ENCODE measurements around the gene RBFOX2. TPM values are rescaled to one million over a fixed set of nuclear protein-coding genes. Genes with fewer than 3 reads are reported as not detected.

Gene RBFOX2
- total RNA-seq, 1 donor from 2014 or later = 70.0 TPM

DNA sequence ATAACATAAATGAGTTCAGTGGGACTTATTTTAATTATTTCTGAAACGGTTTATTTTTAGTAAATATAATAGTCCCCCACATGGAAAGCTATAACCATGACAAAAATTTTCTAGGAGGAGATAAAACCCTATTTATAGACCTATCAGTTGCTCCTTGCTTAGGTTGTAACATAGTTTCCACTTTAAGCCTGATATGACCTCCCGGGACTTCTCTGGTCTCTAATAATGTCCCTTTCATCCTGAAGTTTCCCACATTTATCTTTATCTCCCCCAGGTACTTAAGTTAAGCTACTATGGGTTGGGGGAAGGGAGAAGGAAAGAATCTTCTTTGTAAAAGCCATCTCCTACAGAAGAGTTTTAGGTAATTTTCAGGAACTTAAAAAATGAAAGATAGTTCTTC is 117.7 kb downstream of the RBFOX2 start:
- Histone ChIP-seq H3K9me3 (no peaks in the 10 kb centered on the region), H3K27me3 (no peaks in the 10 kb centered on the region), H3K27ac (no peak overlapping the region), H3K4me1 (peaks cover 44% of the 10 kb centered on the region), H3K4me3 (no peak overlapping the region), H3K36me3 (no peaks in the 10 kb centered on the region)
- no peak for DNase-seq (ENCODE audit: extremely low spot score in 2 of 2)
- intact Hi-C loops (cut with DNase I) = no loop called here
- TF ChIP-seq POLR2AphosphoS5 (IDR thresholded peaks at IDR 0.05; ENCODE audit: insufficient read depth in 1 of 2, low read depth in 1 of 2) (no peak), POLR2A (IDR thresholded peaks at IDR 0.05) (no peak)
- TF ChIP-seq, protein P1, sequence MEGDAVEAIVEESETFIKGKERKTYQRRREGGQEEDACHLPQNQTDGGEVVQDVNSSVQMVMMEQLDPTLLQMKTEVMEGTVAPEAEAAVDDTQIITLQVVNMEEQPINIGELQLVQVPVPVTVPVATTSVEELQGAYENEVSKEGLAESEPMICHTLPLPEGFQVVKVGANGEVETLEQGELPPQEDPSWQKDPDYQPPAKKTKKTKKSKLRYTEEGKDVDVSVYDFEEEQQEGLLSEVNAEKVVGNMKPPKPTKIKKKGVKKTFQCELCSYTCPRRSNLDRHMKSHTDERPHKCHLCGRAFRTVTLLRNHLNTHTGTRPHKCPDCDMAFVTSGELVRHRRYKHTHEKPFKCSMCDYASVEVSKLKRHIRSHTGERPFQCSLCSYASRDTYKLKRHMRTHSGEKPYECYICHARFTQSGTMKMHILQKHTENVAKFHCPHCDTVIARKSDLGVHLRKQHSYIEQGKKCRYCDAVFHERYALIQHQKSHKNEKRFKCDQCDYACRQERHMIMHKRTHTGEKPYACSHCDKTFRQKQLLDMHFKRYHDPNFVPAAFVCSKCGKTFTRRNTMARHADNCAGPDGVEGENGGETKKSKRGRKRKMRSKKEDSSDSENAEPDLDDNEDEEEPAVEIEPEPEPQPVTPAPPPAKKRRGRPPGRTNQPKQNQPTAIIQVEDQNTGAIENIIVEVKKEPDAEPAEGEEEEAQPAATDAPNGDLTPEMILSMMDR (IDR thresholded peaks at IDR 0.05) = no peak

DNA sequence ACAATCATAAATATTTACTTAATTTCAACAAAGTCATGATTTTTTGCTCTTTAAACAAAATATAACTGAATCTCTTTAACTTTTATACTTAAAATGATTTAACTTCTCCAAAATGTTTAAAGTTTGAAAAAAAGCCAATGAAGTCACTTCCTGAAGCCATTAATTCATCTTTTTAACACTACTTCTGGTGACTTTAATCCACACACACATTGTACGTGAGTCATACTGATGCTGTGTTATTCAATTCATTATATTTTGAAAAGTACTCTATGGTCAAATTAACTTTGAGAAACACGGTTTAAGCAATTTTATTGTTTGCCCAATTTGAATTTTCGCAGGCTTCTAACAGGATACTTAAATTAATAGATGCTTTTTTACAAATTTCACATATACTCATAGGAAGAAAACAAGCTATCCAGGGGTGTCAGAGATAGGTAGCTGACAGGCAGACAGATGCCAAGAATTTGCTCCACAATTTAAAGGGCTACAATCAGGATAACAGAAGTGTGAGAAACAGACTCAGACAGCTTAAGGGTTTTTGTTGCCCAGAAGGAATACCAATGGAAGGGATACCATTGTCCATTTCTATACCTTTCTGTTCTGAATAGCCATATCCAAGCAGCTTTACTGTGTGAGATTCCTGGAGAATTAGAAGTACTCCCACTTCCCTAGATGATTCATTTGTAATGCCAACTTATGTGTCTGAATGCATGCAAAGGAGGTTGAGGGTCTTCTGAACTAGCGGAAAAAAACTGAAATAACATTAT is 118.4 kb downstream of the RBFOX2 start:
- DNase-seq (ENCODE audit: extremely low spot score in 2 of 2) = no peak
- intact Hi-C loops (cut with DNase I) = no loop called here
- Histone ChIP-seq H3K36me3 (no peaks in the 10 kb centered on the region), H3K9me3 (no peaks in the 10 kb centered on the region), H3K27ac (no peak overlapping the region), H3K4me3 (no peak overlapping the region), H3K4me1 (peaks cover 44% of the 10 kb centered on the region), H3K27me3 (no peaks in the 10 kb centered on the region)
- TF ChIP-seq POLR2A (IDR thresholded peaks at IDR 0.05) = no peak
- TF ChIP-seq, protein P1 (IDR thresholded peaks at IDR 0.05) = no peak
- TF ChIP-seq POLR2AphosphoS5 (IDR thresholded peaks at IDR 0.05; ENCODE audit: insufficient read depth in 1 of 2, low read depth in 1 of 2) = no peak

DNA sequence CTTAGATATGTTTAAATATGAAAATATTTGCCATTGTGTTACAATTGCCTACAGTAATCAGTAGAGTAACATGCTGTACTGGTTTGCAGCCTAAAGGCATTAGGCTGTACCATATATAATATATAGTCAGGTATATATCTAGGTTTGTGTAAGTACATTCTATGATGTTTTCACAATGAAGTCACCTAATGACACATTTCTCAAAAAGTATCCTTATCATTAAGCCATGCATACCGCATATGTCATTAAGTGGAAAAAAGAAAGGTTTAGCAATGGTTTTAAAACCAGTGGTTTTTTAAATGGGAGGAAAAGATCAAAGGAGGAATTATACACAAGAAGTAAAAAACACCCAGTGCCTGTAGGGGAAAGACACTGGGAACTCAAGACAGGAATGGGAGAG is 122.7 kb downstream of the RBFOX2 start:
- no peak overlapping the region for H3K4me3 ChIP-seq
- DNase-seq (ENCODE audit: extremely low spot score in 2 of 2) = no peak
- H3K27ac ChIP-seq = no peak overlapping the region
- no peaks in the 10 kb centered on the region for H3K9me3 ChIP-seq
- intact Hi-C loops (cut with DNase I) = no loop called here
- H3K27me3 ChIP-seq = no peaks in the 10 kb centered on the region
- TF ChIP-seq POLR2AphosphoS5 (IDR thresholded peaks at IDR 0.05; ENCODE audit: insufficient read depth in 1 of 2, low read depth in 1 of 2) (no peak), POLR2A (IDR thresholded peaks at IDR 0.05) (no peak)
- TF ChIP-seq, protein P1 (IDR thresholded peaks at IDR 0.05) = no peak
- H3K4me1 ChIP-seq = peaks cover 35% of the 10 kb centered on the region
- H3K36me3 ChIP-seq = no peaks in the 10 kb centered on the region

DNA sequence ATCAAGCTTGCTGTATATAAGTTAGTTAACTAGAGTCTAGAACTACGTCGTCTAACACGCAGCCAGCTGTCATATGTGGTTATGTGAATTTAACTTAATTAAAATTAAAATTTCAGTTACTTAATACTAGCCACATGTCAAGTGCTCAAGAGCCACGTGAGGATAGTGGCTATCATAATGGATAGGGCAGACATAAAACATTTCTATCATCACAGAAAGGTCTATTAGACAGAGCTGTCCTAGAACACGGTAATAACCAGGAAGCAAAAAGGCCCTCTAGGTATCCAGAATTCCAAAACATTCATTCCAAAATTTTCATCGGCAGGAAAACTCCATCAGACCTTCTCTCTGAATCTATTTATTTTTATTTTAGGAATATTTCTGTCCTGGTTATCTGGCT is 123.9 kb downstream of the RBFOX2 start:
- Histone ChIP-seq H3K36me3 (no peaks in the 10 kb centered on the region), H3K27ac (no peak overlapping the region), H3K4me3 (no peak overlapping the region), H3K27me3 (no peaks in the 10 kb centered on the region), H3K4me1 (peaks cover 47% of the 10 kb centered on the region), H3K9me3 (no peaks in the 10 kb centered on the region)
- intact Hi-C loops (cut with DNase I) = no loop called here
- no peak for TF ChIP-seq POLR2AphosphoS5 (IDR thresholded peaks at IDR 0.05; ENCODE audit: insufficient read depth in 1 of 2, low read depth in 1 of 2)
- TF ChIP-seq POLR2A (IDR thresholded peaks at IDR 0.05) = no peak
- TF ChIP-seq, protein P1 (IDR thresholded peaks at IDR 0.05) = no peak
- DNase-seq (ENCODE audit: extremely low spot score in 2 of 2) = no peak

DNA sequence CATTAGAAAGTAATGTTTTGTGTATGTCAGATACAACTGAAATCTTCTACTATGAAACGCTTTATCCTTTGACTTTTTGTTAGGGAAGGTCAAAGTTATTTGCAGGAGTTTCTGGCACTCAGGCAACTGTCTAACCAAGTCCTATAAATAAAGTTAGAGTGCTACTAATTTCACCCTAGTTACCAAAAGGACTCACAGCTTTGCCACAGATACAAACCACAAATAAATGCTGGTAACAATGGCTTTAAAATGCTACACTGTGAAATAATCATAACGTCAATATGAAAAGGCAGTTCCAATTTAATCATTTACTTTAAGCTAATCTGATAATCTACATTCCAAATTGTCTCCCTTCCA is 124.3 kb downstream of the RBFOX2 start:
- no peak overlapping the region for H3K27ac ChIP-seq

More for the DNA sequence above, 124.3 kb downstream of the RBFOX2 start:
- peaks cover 50% of the 10 kb centered on the region for H3K4me1 ChIP-seq
- no peaks in the 10 kb centered on the region for H3K9me3 ChIP-seq
- H3K27me3 ChIP-seq = no peaks in the 10 kb centered on the region
- no peak overlapping the region for H3K4me3 ChIP-seq
- H3K36me3 ChIP-seq = no peaks in the 10 kb centered on the region
- intact Hi-C loops (cut with DNase I) = no loop called here
- no peak for DNase-seq (ENCODE audit: extremely low spot score in 2 of 2)
- TF ChIP-seq POLR2AphosphoS5 (IDR thresholded peaks at IDR 0.05; ENCODE audit: insufficient read depth in 1 of 2, low read depth in 1 of 2) (no peak), POLR2A (IDR thresholded peaks at IDR 0.05) (no peak)
- TF ChIP-seq, protein P1 (IDR thresholded peaks at IDR 0.05) = no peak
